Sigmoid colon (tissue), 7 donors: Measurements from ENCODE around the gene LPGAT1. TPM values are rescaled to one million over a fixed set of nuclear protein-coding genes. Genes with fewer than 3 reads are reported as not detected.

Source experiments
- DNase-seq: peaks from one replicate; pipeline ENCODE4 v3.0.0-alpha.2; 2019
- H3K27ac ChIP-seq, 4 donors: fragments of 200-600 bp; sonication (generic); one replicate each; pipeline ENCODE4 v1.5.1; 2016 to 2019; ENCODE audit warnings: mild to moderate bottlenecking in 1 of 4
- H3K27me3 ChIP-seq, 3 donors: fragments of 200-600 bp; sonication (generic); one replicate each; pipeline ENCODE4 v1.5.1; 2019; ENCODE audit warnings: mild to moderate bottlenecking in 1 of 3
- H3K36me3 ChIP-seq, 4 donors: fragments of 200-600 bp; sonication (generic); one replicate each; pipeline ENCODE4 v1.5.1; 2016 to 2019
- H3K4me1 ChIP-seq, 4 donors: fragments of 200-600 bp; sonication (generic); one replicate each; pipeline ENCODE4 v1.5.1; 2017 to 2019
- H3K4me3 ChIP-seq, 4 donors: fragments of 200-600 bp; sonication (generic); one replicate each; pipeline ENCODE4 v1.5.1; 2017 to 2019; ENCODE audit warnings: mild to moderate bottlenecking in 2 of 4, moderate library complexity in 1 of 4
- H3K9me3 ChIP-seq, 4 donors: fragments of 200-600 bp in 3 of 4; sonication (generic) in 3 of 4; one replicate each; pipeline versions ENCODE4 v1.5.1 to v1.6.1; 2013 to 2019
- EP300 ChIP-seq, 4 donors: sonication (generic); formaldehyde crosslinking; IDR thresholded peaks; one replicate each; pipeline ENCODE4 v1.6.1; 2017; ENCODE audit warnings: antibody characterized with exemption in 4 of 4
- POLR2A ChIP-seq, 2 donors: fragments of 450-650 bp; IDR thresholded peaks; one replicate each; pipeline ENCODE4 v1.6.1; 2016; ENCODE audit warnings: antibody characterized with exemption in 2 of 2, mild to moderate bottlenecking in 2 of 2, moderate library complexity in 2 of 2
- POLR2AphosphoS5 ChIP-seq, 4 donors: sonication (generic); formaldehyde crosslinking; IDR thresholded peaks; one replicate each; pipeline ENCODE4 v1.6.1; 2017; ENCODE audit warnings: antibody characterized with exemption in 4 of 4
- WGBS, 2 donors: extraction: QIAGEN DNeasy Blood & Tissue Kit; methylation state at CpG; one replicate each; pipeline ENCODE4 v1.1.7; 2013; 5-methylcytosine and 5-hydroxymethylcytosine counted together
- intact Hi-C: fragments of 100-400 bp; cut with DNase I; formaldehyde crosslinking; loops from one replicate; pipeline ENCODE4 v1.15.1; 2023
- polyA plus RNA-seq, 3 donors: library from polyadenylated mRNA; stranded (reverse); fragments of 200-250 nt; gene quantifications; one replicate each; pipeline ENCODE4 v1.2.3, GENCODE V29; 2013
- total RNA-seq, 4 donors: library from RNA; depleted of rRNA; stranded (reverse); fragments of >200 nt; gene quantifications; one replicate each; pipeline ENCODE4 v1.1.0, GENCODE V29; 2016
- TF ChIP-seq, protein P1 (sequence below), 4 experiments: fragments of 450-650 bp in 3 of 4; fragments of 200-600 bp in 1 of 4; IDR thresholded peaks; one replicate each; pipeline ENCODE4 v1.5.1; 2016 to 2019; ENCODE audit warnings: antibody characterized with exemption in 4 of 4, mild to moderate bottlenecking in 3 of 4, moderate library complexity in 2 of 4
- donor health status: healthy with polysubstance abuse.
- donor health status: Bipolar disorder and iron deficiency.
- donor health status: healthy.

Gene LPGAT1
- total and polyA plus RNA-seq, 7 donors: 2.5 to 46.7 (median 26.8) TPM

DNA sequence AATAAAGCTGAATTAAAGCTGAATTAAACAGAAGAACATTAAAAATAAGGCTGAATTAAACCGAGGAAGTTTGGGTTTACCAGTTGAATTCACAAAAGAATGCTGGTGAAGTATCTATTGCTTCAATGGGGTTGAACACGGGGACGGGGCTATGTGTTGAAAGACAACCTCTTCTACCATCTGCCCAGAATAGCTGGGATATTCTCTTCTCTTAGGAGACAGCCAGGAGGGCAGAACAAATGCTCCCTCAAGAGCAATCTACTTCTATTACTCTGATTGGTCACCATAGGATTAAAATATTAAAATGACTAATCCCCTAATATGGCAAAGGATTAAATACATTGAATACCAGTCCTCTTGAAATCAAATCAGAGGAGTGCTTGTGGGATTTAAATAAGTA lies 68.4 kb downstream of the LPGAT1 start:
- Histone ChIP-seq H3K4me3 (no peak overlapping the region), H3K27me3 (no peaks in the 10 kb centered on the region), H3K36me3 (peaks cover 0 to 28% (median 0%) of the 10 kb centered on the region in 4 donors), H3K9me3 (no peaks in the 10 kb centered on the region), H3K4me1 (no peaks in the 10 kb centered on the region), H3K27ac (no peak overlapping the region)
- WGBS, 2 donors: 95% methylated on average over 3 of the region's 3 CpGs
- DNase-seq: no peak
- intact Hi-C loops: no loop called here
- no peak for TF ChIP-seq EP300 (IDR thresholded peaks at IDR 0.05)
- TF ChIP-seq POLR2AphosphoS5 (IDR thresholded peaks at IDR 0.05): no peak
- TF ChIP-seq, protein P1, sequence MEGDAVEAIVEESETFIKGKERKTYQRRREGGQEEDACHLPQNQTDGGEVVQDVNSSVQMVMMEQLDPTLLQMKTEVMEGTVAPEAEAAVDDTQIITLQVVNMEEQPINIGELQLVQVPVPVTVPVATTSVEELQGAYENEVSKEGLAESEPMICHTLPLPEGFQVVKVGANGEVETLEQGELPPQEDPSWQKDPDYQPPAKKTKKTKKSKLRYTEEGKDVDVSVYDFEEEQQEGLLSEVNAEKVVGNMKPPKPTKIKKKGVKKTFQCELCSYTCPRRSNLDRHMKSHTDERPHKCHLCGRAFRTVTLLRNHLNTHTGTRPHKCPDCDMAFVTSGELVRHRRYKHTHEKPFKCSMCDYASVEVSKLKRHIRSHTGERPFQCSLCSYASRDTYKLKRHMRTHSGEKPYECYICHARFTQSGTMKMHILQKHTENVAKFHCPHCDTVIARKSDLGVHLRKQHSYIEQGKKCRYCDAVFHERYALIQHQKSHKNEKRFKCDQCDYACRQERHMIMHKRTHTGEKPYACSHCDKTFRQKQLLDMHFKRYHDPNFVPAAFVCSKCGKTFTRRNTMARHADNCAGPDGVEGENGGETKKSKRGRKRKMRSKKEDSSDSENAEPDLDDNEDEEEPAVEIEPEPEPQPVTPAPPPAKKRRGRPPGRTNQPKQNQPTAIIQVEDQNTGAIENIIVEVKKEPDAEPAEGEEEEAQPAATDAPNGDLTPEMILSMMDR (IDR thresholded peaks at IDR 0.05): no peak
- no peak for TF ChIP-seq POLR2A (IDR thresholded peaks at IDR 0.05)

DNA sequence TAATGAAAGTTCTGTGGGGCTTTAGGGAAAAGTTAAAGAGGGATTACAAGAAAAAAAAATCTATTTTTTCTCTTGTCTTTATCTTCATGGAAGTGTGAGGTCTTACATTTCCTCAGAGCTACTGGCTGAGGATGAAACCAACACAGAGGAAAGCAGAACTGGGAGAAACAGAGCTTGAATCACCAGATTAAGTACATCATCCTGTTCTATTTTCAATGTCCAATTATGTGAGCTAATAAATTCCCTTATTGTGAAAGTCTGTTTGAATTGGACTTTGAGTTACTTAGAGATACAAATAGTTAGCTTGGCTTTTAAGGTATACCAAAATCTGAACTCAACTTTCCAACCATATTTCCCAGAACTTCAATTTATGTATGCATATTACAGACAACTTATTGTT lies 69.2 kb downstream of the LPGAT1 start:
- H3K36me3 ChIP-seq: peaks cover 0 to 22% (median 0%) of the 10 kb centered on the region in 4 donors
- no peak for DNase-seq

DNA sequence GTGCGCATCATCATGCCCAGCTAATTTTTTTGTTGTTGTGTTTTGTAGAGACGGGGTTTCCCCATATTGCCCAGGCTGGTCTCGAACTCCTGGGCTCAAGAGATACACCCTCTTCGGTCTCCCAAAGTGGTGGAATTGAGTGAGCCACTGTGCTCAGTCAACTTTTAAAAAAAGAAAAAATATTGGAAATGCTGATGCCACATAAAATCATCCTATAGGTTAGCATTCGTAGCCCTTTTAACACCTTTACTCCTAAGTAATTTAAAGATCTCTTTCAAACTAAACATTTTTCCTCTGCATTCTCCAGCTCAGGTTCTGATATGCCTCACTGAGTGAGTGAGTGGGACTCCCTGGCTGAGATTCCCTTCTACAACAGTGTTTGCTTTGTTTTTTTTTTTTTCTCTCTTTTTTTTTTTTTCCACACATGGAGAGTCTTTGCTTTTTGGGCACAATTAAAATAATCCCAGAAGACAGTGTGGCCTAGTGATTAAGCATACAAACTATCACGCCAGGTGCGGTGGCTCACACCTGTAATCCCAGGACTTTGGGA lies 74.0 kb downstream of the LPGAT1 start:
- intact Hi-C loops: no loop called here
- no peak overlapping the region for H3K27ac ChIP-seq
- TF ChIP-seq POLR2A (IDR thresholded peaks at IDR 0.05): no peak
- TF ChIP-seq EP300 (IDR thresholded peaks at IDR 0.05): no peak
- TF ChIP-seq, protein P1 (IDR thresholded peaks at IDR 0.05): no peak
- TF ChIP-seq POLR2AphosphoS5 (IDR thresholded peaks at IDR 0.05): no peak
- H3K9me3 ChIP-seq: no peaks in the 10 kb centered on the region
- H3K4me3 ChIP-seq: no peak overlapping the region
- DNase-seq: no peak
- WGBS, 2 donors: 96 to 97% methylated on average over 7 of the region's 7 CpGs
- peaks cover 0 to 12% (median 0%) of the 10 kb centered on the region in 4 donors for H3K36me3 ChIP-seq
- no peaks in the 10 kb centered on the region for H3K4me1 ChIP-seq
- H3K27me3 ChIP-seq: no peaks in the 10 kb centered on the region

More for the DNA sequence above, 69.2 kb downstream of the LPGAT1 start:
- Histone ChIP-seq H3K4me1 (no peaks in the 10 kb centered on the region), H3K27me3 (no peaks in the 10 kb centered on the region), H3K9me3 (no peaks in the 10 kb centered on the region), H3K27ac (no peak overlapping the region), H3K4me3 (no peak overlapping the region)
- TF ChIP-seq POLR2AphosphoS5 (IDR thresholded peaks at IDR 0.05): no peak
- TF ChIP-seq, protein P1 (IDR thresholded peaks at IDR 0.05): no peak
- no peak for TF ChIP-seq POLR2A (IDR thresholded peaks at IDR 0.05)
- TF ChIP-seq EP300 (IDR thresholded peaks at IDR 0.05): no peak
- intact Hi-C loops: no loop called here

DNA sequence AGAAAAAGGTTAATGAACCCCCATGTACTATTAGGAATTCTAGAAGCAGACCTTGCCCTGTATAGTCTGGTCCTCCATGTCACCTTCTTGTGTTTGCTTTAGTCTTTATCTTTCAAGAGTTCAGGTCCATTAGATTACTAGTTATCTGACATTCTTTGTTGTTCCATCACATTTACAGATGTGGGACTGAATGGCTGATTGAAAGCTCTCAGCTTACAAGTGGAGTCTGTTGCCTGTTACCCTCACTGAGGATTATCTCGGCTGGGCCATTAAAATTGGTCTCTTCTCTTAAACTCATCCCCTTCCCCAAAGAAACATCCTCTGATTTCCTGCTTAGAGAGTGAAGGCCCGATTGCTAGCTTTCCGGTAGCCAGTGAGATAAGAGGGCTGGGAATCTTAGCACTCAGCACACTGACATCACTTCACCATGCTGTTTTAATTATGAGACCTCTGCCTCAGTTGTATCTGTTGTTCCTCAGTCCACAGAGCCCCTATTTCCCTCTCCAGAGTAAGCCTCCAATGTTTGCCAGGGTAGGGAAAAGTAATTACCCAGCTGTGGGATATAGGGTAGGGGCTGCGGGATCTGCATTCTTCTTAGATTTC lies 76.8 kb downstream of the LPGAT1 start:
- no peaks in the 10 kb centered on the region for H3K4me1 ChIP-seq
- TF ChIP-seq POLR2AphosphoS5 (IDR thresholded peaks at IDR 0.05): no peak
- no peak for TF ChIP-seq POLR2A (IDR thresholded peaks at IDR 0.05)
- TF ChIP-seq EP300 (IDR thresholded peaks at IDR 0.05): no peak
- TF ChIP-seq, protein P1 (IDR thresholded peaks at IDR 0.05): no peak
- H3K36me3 ChIP-seq: peaks cover 0 to 31% (median 12%) of the 10 kb centered on the region in 4 donors
- DNase-seq: no peak
- no peaks in the 10 kb centered on the region for H3K9me3 ChIP-seq
- no peak overlapping the region for H3K4me3 ChIP-seq
- WGBS, 2 donors: 92 to 95% methylated on average over 4 of the region's 4 CpGs
- no peak overlapping the region for H3K27ac ChIP-seq
- H3K27me3 ChIP-seq: no peaks in the 10 kb centered on the region
- intact Hi-C loops: no loop called here
